HTERT RPE-1 (cell line): ENCODE results near the gene NSMF.
"Not testable (repeated sequence)": the region's sequence is repeated elsewhere in the genome, so short reads cannot be mapped to it uniquely, and the experiment has no call there.

Source experiments
- in situ Hi-C: fragments of 300-500 bp; cut with MboI; formaldehyde crosslinking; loops from 4 replicates; pipeline ENCODE4 v1.14.3; 2020; ENCODE audit warnings: low sequenced_read_pairs

The NSMF gene

GRCh38 chr9:137416006-137416562, 43.0 kb downstream of the NSMF start:
- in situ Hi-C loops = no loop called here

- in situ Hi-C loops = no loop called here
These were observed 43.7 kb downstream of the NSMF start for GRCh38 chr9:137415451-137415850.

GRCh38 chr9:137412431-137412830, 46.7 kb downstream of the NSMF start:
- in situ Hi-C loops = no loop called here

GRCh38 chr9:137411645-137412380, 47.3 kb downstream of the NSMF start:
- in situ Hi-C loops = no loop called here

- in situ Hi-C loops = no loop called here
These were observed 47.9 kb downstream of the NSMF start for GRCh38 chr9:137411260-137411644.

- in situ Hi-C loops = no loop called here
These were observed 48.3 kb downstream of the NSMF start for GRCh38 chr9:137410891-137411249.

GRCh38 chr9:137410236-137410890, 48.8 kb downstream of the NSMF start:
- in situ Hi-C loops = not testable (repeated sequence)

- in situ Hi-C loops = no loop called here
These were observed 49.6 kb downstream of the NSMF start for GRCh38 chr9:137409515-137409914.

- in situ Hi-C loops = no loop called here
These were observed 50.3 kb downstream of the NSMF start for GRCh38 chr9:137408651-137409405.

GRCh38 chr9:137407590-137408300, 51.4 kb downstream of the NSMF start:
- in situ Hi-C loops = no loop called here

GRCh38 chr9:137406876-137407589, 52.1 kb downstream of the NSMF start:
- in situ Hi-C loops = no loop called here

- in situ Hi-C loops = no loop called here
These were observed 52.9 kb downstream of the NSMF start for GRCh38 chr9:137406085-137406760.

GRCh38 chr9:137405677-137406081, 53.5 kb downstream of the NSMF start:
- in situ Hi-C loops = no loop called here

GRCh38 chr9:137404961-137405567, 54.1 kb downstream of the NSMF start:
- in situ Hi-C loops = no loop called here

GRCh38 chr9:137403269-137403668, 55.9 kb downstream of the NSMF start:
- in situ Hi-C loops = no loop called here

GRCh38 chr9:137402746-137403145, 56.4 kb downstream of the NSMF start:
- in situ Hi-C loops = no loop called here

GRCh38 chr9:137398561-137399468, 60.3 kb downstream of the NSMF start:
- in situ Hi-C loops = no loop called here

GRCh38 chr9:137397675-137398423, 61.3 kb downstream of the NSMF start:
- in situ Hi-C loops = no loop called here
